CD4-positive, alpha-beta T cell treated with Interleukin-17A for 1 hour (primary cell): ENCODE results near the gene LRR1.
A peak's percentile ranks its signal among the peaks of the same experiment; 100 is the strongest.
"Not testable (repeated sequence)": the region's sequence is repeated elsewhere in the genome, so short reads cannot be mapped to it uniquely, and the experiment has no call there.

Experiments used
- DNase-seq: peaks from one replicate; pipeline ENCODE4 v3.0.0-alpha.2; 2020

LRR1 gene

GRCh38 chr14:49585803-49586672 is 12.7 kb upstream of the LRR1 start, which contains the start of gene RPS29:
Gene RPS29, minus strand, starts transcription at chr14:49586380. Its CDS starts 34 bp downstream, at chr14:49586346.
- DNase-seq = peak; percentile 99

- DNase-seq = peak; percentile 88
Measured at GRCh38 chr14:49586673-49587460, 11.9 kb upstream of the LRR1 start.

GRCh38 chr14:49589387-49589786 is 9.4 kb upstream of the LRR1 start:
- DNase-seq = no peak

GRCh38 chr14:49593016-49593415 is 5.7 kb upstream of the LRR1 start:
- DNase-seq = no peak

GRCh38 chr14:49594347-49595091 is 4.2 kb upstream of the LRR1 start:
- DNase-seq = no peak

- no peak for DNase-seq
Measured at GRCh38 chr14:49598189-49598484, 603 bp upstream of the LRR1 start.

GRCh38 chr14:49607583-49607982 is 8.8 kb downstream of the LRR1 start:
- no peak for DNase-seq

GRCh38 chr14:49612251-49612650 is 13.5 kb downstream of the LRR1 start:
- DNase-seq = no peak

- no peak for DNase-seq
Measured at GRCh38 chr14:49612671-49613070, 13.9 kb downstream of the LRR1 start.

- DNase-seq = no peak
Measured at GRCh38 chr14:49614196-49614595, 15.5 kb downstream of the LRR1 start.

GRCh38 chr14:49615776-49616175 is 17.0 kb downstream of the LRR1 start:
- DNase-seq = no peak

- DNase-seq = no peak
Measured at GRCh38 chr14:49617852-49618519, 19.2 kb downstream of the LRR1 start.

GRCh38 chr14:49619273-49619672 is 20.5 kb downstream of the LRR1 start:
- not testable (repeated sequence) for DNase-seq

- DNase-seq = no peak
Measured at GRCh38 chr14:49619730-49620129, 21.0 kb downstream of the LRR1 start.

GRCh38 chr14:49620182-49621113 is 21.7 kb downstream of the LRR1 start, which contains the start of the genes MGAT2 and RPL36AL:
Gene MGAT2, plus strand, starts transcription at chr14:49620799. Its CDS starts 470 bp downstream, at chr14:49621269.
Gene RPL36AL, minus strand, starts transcription at chr14:49620626. Its CDS starts 1,522 bp downstream, at chr14:49619104.
- DNase-seq = peak; percentile 95

- no peak for DNase-seq
Measured at GRCh38 chr14:49621114-49621881, 22.6 kb downstream of the LRR1 start.

GRCh38 chr14:49622022-49622607 is 23.4 kb downstream of the LRR1 start:
- DNase-seq = no peak

- DNase-seq = no peak
Measured at GRCh38 chr14:49623387-49623786, 24.6 kb downstream of the LRR1 start.

- peak; percentile 76 for DNase-seq
Measured at GRCh38 chr14:49623941-49624839, 25.4 kb downstream of the LRR1 start.
